Upper lobe of right lung (tissue), 1 donor: Measurements from ENCODE around the gene TTLL11. TPM values are rescaled to one million over a fixed set of nuclear protein-coding genes. Genes with fewer than 3 reads are reported as not detected.

Experiments used
- ATAC-seq: fragments of 200-7000 bp; cut with Tn5 transposase; one replicate; pipeline ENCODE4 v1.9.1; 2020; ENCODE audit warnings: mild to moderate bottlenecking, moderate library complexity
- DNase-seq: peaks from one replicate; pipeline ENCODE4 v3.0.0-alpha.2; 2020
- H3K27ac ChIP-seq: fragments of 200-600 bp; one replicate; pipeline ENCODE4 v1.8.0; 2022
- H3K27me3 ChIP-seq: fragments of 200-600 bp; one replicate; pipeline ENCODE4 v1.8.0; 2022; ENCODE audit warnings: mild to moderate bottlenecking
- H3K36me3 ChIP-seq: fragments of 200-600 bp; one replicate; pipeline ENCODE4 v1.8.0; 2022
- H3K4me1 ChIP-seq: fragments of 200-600 bp; one replicate; pipeline ENCODE4 v1.8.0; 2022
- H3K4me3 ChIP-seq: fragments of 200-600 bp; one replicate; pipeline ENCODE4 v1.8.0; 2022; ENCODE audit warnings: mild to moderate bottlenecking
- H3K9me3 ChIP-seq: fragments of 200-600 bp; one replicate; pipeline ENCODE4 v1.8.0; 2022
- intact Hi-C: fragments of 100-400 bp; cut with DNase I; formaldehyde crosslinking; loops from one replicate; pipeline ENCODE4 v1.11.0; 2022
- total RNA-seq: library from RNA; stranded (reverse); fragmentation: NEBNext Ultra II Directional; extraction: Animal tissue kit (Norgen Biotek cat#: 25700); gene quantifications from one replicate; pipeline ENCODE4 v1.2.1, GENCODE V29; 2021
- TF ChIP-seq, protein P1 (sequence below): fragments of 200-600 bp; IDR thresholded peaks from one replicate; pipeline ENCODE4 v1.8.0; 2022; ENCODE audit warnings: antibody characterized with exemption
- donor health status: DM: no; HTN: yes; CAD: no; lungs with severe emphysema.

TTLL11 gene
- total RNA-seq, 1 donor from 2014 or later, result 10.7 TPM

DNA sequence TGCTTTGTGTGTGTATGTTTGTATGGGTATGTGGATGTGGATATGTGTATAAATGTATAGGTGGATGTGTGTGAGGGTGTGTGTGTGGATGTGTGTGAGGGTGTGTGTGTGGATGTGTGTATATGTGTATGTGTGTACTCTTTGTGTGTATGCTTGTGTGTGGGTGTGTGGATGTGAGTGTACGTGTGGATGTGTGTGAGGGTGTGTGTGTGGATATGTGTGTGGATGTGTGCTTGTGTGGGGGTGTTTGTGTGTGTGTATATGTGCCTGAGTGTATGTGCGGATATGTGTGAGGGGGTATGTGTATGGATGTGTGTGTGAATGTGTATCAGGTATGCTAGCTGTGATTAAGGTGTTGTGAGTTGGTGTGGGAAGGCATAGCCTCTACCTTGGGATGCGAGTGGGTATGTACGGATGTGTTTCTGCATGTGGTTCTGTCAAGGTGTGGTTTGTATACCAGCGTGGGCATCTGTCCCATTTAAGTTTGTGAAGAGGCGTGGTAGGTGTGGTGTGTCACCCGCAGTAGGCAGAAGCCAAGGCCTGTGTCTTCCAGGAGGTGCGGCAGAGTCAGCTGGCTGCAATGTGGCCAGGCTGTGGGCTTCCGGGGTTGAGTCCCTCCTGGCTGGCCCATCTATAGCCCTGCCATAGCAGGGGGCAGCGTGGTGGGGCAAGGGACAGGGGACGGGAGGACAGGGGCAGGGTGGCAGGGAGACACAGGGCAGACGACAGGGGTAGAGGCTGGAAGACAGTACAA lies 285.9 kb downstream of the TTLL11 start:
- DNase-seq (peak; percentile 54), ATAC-seq (peak; percentile 15)
- H3K4me3 ChIP-seq, result no peak overlapping the region
- no peaks in the 10 kb centered on the region for H3K27me3 ChIP-seq
- TF ChIP-seq, protein P1, sequence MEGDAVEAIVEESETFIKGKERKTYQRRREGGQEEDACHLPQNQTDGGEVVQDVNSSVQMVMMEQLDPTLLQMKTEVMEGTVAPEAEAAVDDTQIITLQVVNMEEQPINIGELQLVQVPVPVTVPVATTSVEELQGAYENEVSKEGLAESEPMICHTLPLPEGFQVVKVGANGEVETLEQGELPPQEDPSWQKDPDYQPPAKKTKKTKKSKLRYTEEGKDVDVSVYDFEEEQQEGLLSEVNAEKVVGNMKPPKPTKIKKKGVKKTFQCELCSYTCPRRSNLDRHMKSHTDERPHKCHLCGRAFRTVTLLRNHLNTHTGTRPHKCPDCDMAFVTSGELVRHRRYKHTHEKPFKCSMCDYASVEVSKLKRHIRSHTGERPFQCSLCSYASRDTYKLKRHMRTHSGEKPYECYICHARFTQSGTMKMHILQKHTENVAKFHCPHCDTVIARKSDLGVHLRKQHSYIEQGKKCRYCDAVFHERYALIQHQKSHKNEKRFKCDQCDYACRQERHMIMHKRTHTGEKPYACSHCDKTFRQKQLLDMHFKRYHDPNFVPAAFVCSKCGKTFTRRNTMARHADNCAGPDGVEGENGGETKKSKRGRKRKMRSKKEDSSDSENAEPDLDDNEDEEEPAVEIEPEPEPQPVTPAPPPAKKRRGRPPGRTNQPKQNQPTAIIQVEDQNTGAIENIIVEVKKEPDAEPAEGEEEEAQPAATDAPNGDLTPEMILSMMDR, result no peak
- H3K27ac ChIP-seq, result no peak overlapping the region
- peaks cover 10% of the 10 kb centered on the region for H3K9me3 ChIP-seq
- no peaks in the 10 kb centered on the region for H3K4me1 ChIP-seq
- H3K36me3 ChIP-seq, result no peaks in the 10 kb centered on the region
- intact Hi-C loops, result no loop called here

DNA sequence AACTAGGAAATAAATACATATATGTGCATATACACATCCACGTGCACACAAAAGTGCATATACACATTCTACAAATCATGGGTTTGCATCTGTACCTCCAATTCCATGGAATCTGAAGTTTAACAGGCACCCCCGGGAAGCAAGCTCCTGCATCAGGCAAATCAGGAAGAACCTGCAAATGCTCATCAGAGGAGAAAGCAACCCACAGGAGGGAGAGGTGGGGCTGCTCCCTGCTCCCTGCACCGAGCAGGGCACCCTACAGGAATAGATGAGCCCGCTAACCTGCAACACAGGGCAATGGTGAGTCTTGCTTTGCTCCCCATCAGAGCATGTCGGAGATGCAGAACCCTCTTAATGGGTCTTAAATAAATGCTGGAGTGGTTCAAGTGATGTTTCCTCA lies 290.4 kb downstream of the TTLL11 start:
- no peaks in the 10 kb centered on the region for H3K27me3 ChIP-seq
- no peaks in the 10 kb centered on the region for H3K4me1 ChIP-seq
- ATAC-seq (no peak), DNase-seq (peak; percentile 15)
- H3K4me3 ChIP-seq, result no peak overlapping the region
- H3K27ac ChIP-seq, result no peak overlapping the region
- intact Hi-C loops, result no loop called here
- peaks cover 10% of the 10 kb centered on the region for H3K9me3 ChIP-seq
- TF ChIP-seq, protein P1, result no peak
- H3K36me3 ChIP-seq, result no peaks in the 10 kb centered on the region

DNA sequence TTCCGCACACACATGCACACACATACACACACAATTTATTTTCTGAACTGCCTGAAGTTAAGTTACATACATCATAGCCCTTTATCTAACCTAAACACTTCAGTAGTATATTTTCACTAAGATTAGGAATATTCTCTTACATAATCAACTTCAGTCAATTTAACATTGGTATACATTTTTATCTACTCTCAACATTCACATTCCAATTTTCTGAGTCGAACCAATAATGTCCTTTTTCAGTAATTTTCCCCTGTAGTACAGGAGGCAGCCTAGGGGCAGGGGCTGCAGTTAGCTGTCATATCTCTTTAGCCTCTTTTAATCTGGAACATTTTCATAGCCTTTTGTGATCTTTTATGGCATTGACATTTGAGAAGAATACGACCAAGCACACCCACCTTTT lies 291.5 kb downstream of the TTLL11 start:
- ATAC-seq (no peak), DNase-seq (no peak)
- no peak overlapping the region for H3K4me3 ChIP-seq
- H3K36me3 ChIP-seq, result no peaks in the 10 kb centered on the region
- H3K4me1 ChIP-seq, result no peaks in the 10 kb centered on the region
- H3K27me3 ChIP-seq, result no peaks in the 10 kb centered on the region
- TF ChIP-seq, protein P1, result no peak
- H3K9me3 ChIP-seq, result peaks cover 10% of the 10 kb centered on the region
- H3K27ac ChIP-seq, result no peak overlapping the region
- intact Hi-C loops, result no loop called here

DNA sequence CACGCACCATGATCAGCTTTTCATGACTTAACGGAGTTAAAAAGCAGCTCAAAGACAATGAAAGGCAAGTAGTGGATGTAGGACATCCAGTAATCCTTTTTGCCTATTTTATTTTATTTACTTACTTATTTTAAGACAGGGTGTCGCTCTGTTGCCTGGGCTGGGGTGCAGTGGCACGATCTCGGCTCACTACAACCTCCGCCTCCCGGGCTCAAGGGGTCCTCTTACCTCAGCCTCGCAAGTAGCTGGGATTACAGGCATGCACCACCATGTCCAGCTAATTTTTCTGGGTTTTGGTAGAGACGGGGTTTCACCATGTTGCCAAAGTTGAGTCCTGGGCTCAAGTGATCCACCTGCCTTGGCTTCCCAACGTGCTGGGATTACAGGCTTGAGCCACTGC lies 292.7 kb downstream of the TTLL11 start:
- Histone ChIP-seq H3K4me1 (no peaks in the 10 kb centered on the region), H3K36me3 (no peaks in the 10 kb centered on the region)
- peak; percentile 23 for DNase-seq

DNA sequence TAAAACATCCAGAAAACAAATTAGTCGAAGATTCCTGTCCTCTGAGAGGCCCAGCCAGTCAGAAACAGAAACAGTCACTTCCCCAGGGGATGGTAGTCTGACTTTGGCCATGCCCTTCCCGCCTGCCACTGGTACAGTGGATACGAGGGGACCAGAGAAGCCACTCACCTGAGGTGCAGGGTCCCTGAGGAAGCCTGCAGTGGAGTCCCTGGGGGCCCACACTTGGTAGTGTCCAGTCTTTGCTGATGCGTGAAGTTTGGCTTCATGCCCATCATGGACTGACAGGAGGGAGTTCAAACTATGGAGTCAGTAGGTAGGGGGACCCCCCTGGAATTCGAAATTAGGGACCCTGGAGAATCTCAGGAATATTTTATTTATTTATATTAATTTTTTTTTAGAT lies 294.2 kb downstream of the TTLL11 start:
- no peak for DNase-seq
- TF ChIP-seq, protein P1, result no peak
- Histone ChIP-seq H3K36me3 (no peaks in the 10 kb centered on the region), H3K4me1 (no peaks in the 10 kb centered on the region), H3K9me3 (no peaks in the 10 kb centered on the region), H3K4me3 (no peak overlapping the region), H3K27ac (no peak overlapping the region), H3K27me3 (no peaks in the 10 kb centered on the region)
- intact Hi-C loops, result no loop called here
- no peak for ATAC-seq

More for the DNA sequence above, 292.7 kb downstream of the TTLL11 start:
- no peak for ATAC-seq
- no peaks in the 10 kb centered on the region for H3K27me3 ChIP-seq
- intact Hi-C loops, result no loop called here
- H3K9me3 ChIP-seq, result peaks cover 10% of the 10 kb centered on the region
- no peak overlapping the region for H3K27ac ChIP-seq
- TF ChIP-seq, protein P1, result no peak
- no peak overlapping the region for H3K4me3 ChIP-seq
